ENCODE results near the gene MLF2. TPM values are rescaled to one million over a fixed set of nuclear protein-coding genes. Genes with fewer than 3 reads are reported as not detected.

MLF2 gene
- total RNA-seq, 1 experiment from 2014 or later: 175 TPM

- ATAC-seq (no peak), DNase-seq (ENCODE audit: low read depth, low spot score) (no peak)
- ChIA-PET CTCF (no interaction called here), POLR2A (no interaction called here)
- no peak for TF ChIP-seq POLR2AphosphoS5 (IDR thresholded peaks at IDR 0.05; ENCODE audit: low read depth, low read length)
- TF ChIP-seq REST (IDR thresholded peaks at IDR 0.05; ENCODE audit: insufficient read depth in 1 of 2, low read depth in 2 of 2, low read length in 1 of 2): no peak
- TF ChIP-seq CTCF (IDR thresholded peaks at IDR 0.05): no peak
- H3K27me3 ChIP-seq (ENCODE audit: control insufficient read depth, insufficient read depth, low read length): no peaks in the 10 kb centered on the region
- in situ Hi-C loops (cut with HindIII; ENCODE audit: low pct_unique_long_range_greater_than_20kb, low sequenced_read_pairs): no loop called here
- no TSS peak for BruUV-seq (replicated peaks)
- no peaks in the 10 kb centered on the region for H3K36me3 ChIP-seq (ENCODE audit: control insufficient read depth, insufficient read depth, low read length)
- H3K4me3 ChIP-seq (ENCODE audit: low read depth in 2 of 2, low read length in 2 of 2): no peak overlapping the region
- intact Hi-C loops (cut with micrococcal nuclease; ENCODE audit: unreplicated experiment): no loop called here
- H3K9me3 ChIP-seq (ENCODE audit: control insufficient read depth, insufficient read depth, low read depth, low read length): no peaks in the 10 kb centered on the region
- no peaks in the 10 kb centered on the region for H3K4me1 ChIP-seq (ENCODE audit: control insufficient read depth, insufficient read depth, low read length)
- H3K27ac ChIP-seq (ENCODE audit: low read length): no peak overlapping the region
Observed at GRCh38 chr12:6786416-6787094, 33.6 kb upstream of the MLF2 start.

DNA sequence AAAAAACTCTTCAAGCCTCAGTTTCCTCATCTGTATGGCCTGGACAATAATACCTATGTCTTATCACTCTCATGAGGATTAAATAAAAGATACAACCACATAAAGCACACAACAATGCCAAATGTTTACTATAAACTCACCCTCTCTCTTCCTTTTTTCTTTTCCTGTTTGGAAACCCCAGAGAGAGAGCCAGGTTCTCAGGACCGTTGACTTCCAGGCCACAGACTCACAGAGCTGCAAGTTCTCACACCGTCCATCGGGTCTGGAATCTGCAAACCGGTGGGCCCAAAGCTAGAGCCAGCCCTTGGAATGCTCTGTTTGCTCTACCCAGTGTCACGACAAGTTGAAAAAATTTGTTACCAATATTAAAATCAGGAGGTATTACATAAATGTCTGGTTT lies 31.8 kb upstream of the MLF2 start:
- POLR2A ChIA-PET: no interaction called here
- ATAC-seq (no peak), DNase-seq (ENCODE audit: low read depth, low spot score) (no peak)
- H3K36me3 ChIP-seq (ENCODE audit: control insufficient read depth, insufficient read depth, low read length): no peaks in the 10 kb centered on the region
- no peak for TF ChIP-seq SIN3A (IDR thresholded peaks at IDR 0.05; ENCODE audit: borderline replicate concordance, insufficient read depth, low read depth, low read length)
- no peak for TF ChIP-seq CTCF (IDR thresholded peaks at IDR 0.05)
- no peak for TF ChIP-seq TCF7L2 (IDR thresholded peaks at IDR 0.05; ENCODE audit: low read depth, low read length)
- TF ChIP-seq REST (IDR thresholded peaks at IDR 0.05; ENCODE audit: insufficient read depth in 1 of 2, low read depth in 2 of 2, low read length in 1 of 2): no peak
- no peak for TF ChIP-seq POLR2AphosphoS5 (IDR thresholded peaks at IDR 0.05; ENCODE audit: low read depth, low read length)
- no peak overlapping the region for H3K27ac ChIP-seq (ENCODE audit: low read length)
- H3K9me3 ChIP-seq (ENCODE audit: control insufficient read depth, insufficient read depth, low read depth, low read length): no peaks in the 10 kb centered on the region
- intact Hi-C loops (cut with micrococcal nuclease; ENCODE audit: unreplicated experiment): no loop called here
- no TSS peak for BruUV-seq (replicated peaks)
- CTCF ChIA-PET: no interaction called here
- in situ Hi-C loops (cut with HindIII; ENCODE audit: low pct_unique_long_range_greater_than_20kb, low sequenced_read_pairs): no loop called here
- no peaks in the 10 kb centered on the region for H3K4me1 ChIP-seq (ENCODE audit: control insufficient read depth, insufficient read depth, low read length)
- H3K4me3 ChIP-seq (ENCODE audit: low read depth in 2 of 2, low read length in 2 of 2): no peak overlapping the region
- H3K27me3 ChIP-seq (ENCODE audit: control insufficient read depth, insufficient read depth, low read length): no peaks in the 10 kb centered on the region
